ENCODE data around the gene PCDH9.

The PCDH9 gene

GRCh38 chr13:67071918-67072598, 158.1 kb downstream of the PCDH9 start:
- Histone ChIP-seq H3K27me3 (ENCODE audit: insufficient read depth, poor library complexity, severe bottlenecking) (no peaks in the 10 kb centered on the region), H3K36me3 (ENCODE audit: low read depth) (no peaks in the 10 kb centered on the region), H3K27ac (ENCODE audit: poor library complexity, severe bottlenecking) (no peak overlapping the region), H3K4me3 (ENCODE audit: severe bottlenecking) (no peak overlapping the region), H3K4me1 (ENCODE audit: insufficient read depth, poor library complexity, severe bottlenecking) (no peaks in the 10 kb centered on the region), H3K9me3 (ENCODE audit: severe bottlenecking) (no peaks in the 10 kb centered on the region)
- ATAC-seq (ENCODE audit: low read depth) (no peak), DNase-seq (ENCODE audit: low spot score) (no peak)
- no peak for TF ChIP-seq CTCF (IDR thresholded peaks at IDR 0.05; ENCODE audit: poor library complexity, severe bottlenecking)

- no peak for ATAC-seq (ENCODE audit: low read depth)
- TF ChIP-seq CTCF (IDR thresholded peaks at IDR 0.05; ENCODE audit: poor library complexity, severe bottlenecking): no peak
- no peaks in the 10 kb centered on the region for H3K27me3 ChIP-seq (ENCODE audit: insufficient read depth, poor library complexity, severe bottlenecking)
- no peaks in the 10 kb centered on the region for H3K4me1 ChIP-seq (ENCODE audit: insufficient read depth, poor library complexity, severe bottlenecking)
- H3K27ac ChIP-seq (ENCODE audit: poor library complexity, severe bottlenecking): no peak overlapping the region
- DNase-seq (ENCODE audit: low spot score): no peak
- H3K36me3 ChIP-seq (ENCODE audit: low read depth): no peaks in the 10 kb centered on the region
- H3K9me3 ChIP-seq (ENCODE audit: severe bottlenecking): no peaks in the 10 kb centered on the region
- no peak overlapping the region for H3K4me3 ChIP-seq (ENCODE audit: severe bottlenecking)
Measured at GRCh38 chr13:67070306-67070705, 159.8 kb downstream of the PCDH9 start.

GRCh38 chr13:67069117-67069767, 160.9 kb downstream of the PCDH9 start:
- TF ChIP-seq CTCF (IDR thresholded peaks at IDR 0.05; ENCODE audit: poor library complexity, severe bottlenecking): no peak
- Histone ChIP-seq H3K27me3 (ENCODE audit: insufficient read depth, poor library complexity, severe bottlenecking) (no peaks in the 10 kb centered on the region), H3K36me3 (ENCODE audit: low read depth) (no peaks in the 10 kb centered on the region), H3K4me1 (ENCODE audit: insufficient read depth, poor library complexity, severe bottlenecking) (no peaks in the 10 kb centered on the region), H3K4me3 (ENCODE audit: severe bottlenecking) (no peak overlapping the region), H3K27ac (ENCODE audit: poor library complexity, severe bottlenecking) (no peak overlapping the region), H3K9me3 (ENCODE audit: severe bottlenecking) (no peaks in the 10 kb centered on the region)
- ATAC-seq (ENCODE audit: low read depth) (no peak), DNase-seq (ENCODE audit: low spot score) (no peak)

- no peaks in the 10 kb centered on the region for H3K4me1 ChIP-seq (ENCODE audit: insufficient read depth, poor library complexity, severe bottlenecking)
- no peak for ATAC-seq (ENCODE audit: low read depth)
- H3K27me3 ChIP-seq (ENCODE audit: insufficient read depth, poor library complexity, severe bottlenecking): no peaks in the 10 kb centered on the region
- no peak for DNase-seq (ENCODE audit: low spot score)
- no peaks in the 10 kb centered on the region for H3K36me3 ChIP-seq (ENCODE audit: low read depth)
- no peaks in the 10 kb centered on the region for H3K9me3 ChIP-seq (ENCODE audit: severe bottlenecking)
- no peak overlapping the region for H3K4me3 ChIP-seq (ENCODE audit: severe bottlenecking)
- H3K27ac ChIP-seq (ENCODE audit: poor library complexity, severe bottlenecking): no peak overlapping the region
- TF ChIP-seq CTCF (IDR thresholded peaks at IDR 0.05; ENCODE audit: poor library complexity, severe bottlenecking): no peak
Measured at GRCh38 chr13:67064920-67065319, 165.2 kb downstream of the PCDH9 start.

GRCh38 chr13:67063036-67063435, 167.1 kb downstream of the PCDH9 start:
- no peak overlapping the region for H3K27ac ChIP-seq (ENCODE audit: poor library complexity, severe bottlenecking)
- no peaks in the 10 kb centered on the region for H3K9me3 ChIP-seq (ENCODE audit: severe bottlenecking)
- DNase-seq (ENCODE audit: low spot score) (no peak), ATAC-seq (ENCODE audit: low read depth) (no peak)
- H3K27me3 ChIP-seq (ENCODE audit: insufficient read depth, poor library complexity, severe bottlenecking): no peaks in the 10 kb centered on the region
- TF ChIP-seq CTCF (IDR thresholded peaks at IDR 0.05; ENCODE audit: poor library complexity, severe bottlenecking): no peak
- no peaks in the 10 kb centered on the region for H3K4me1 ChIP-seq (ENCODE audit: insufficient read depth, poor library complexity, severe bottlenecking)
- no peak overlapping the region for H3K4me3 ChIP-seq (ENCODE audit: severe bottlenecking)
- no peaks in the 10 kb centered on the region for H3K36me3 ChIP-seq (ENCODE audit: low read depth)
